ENCODE results near the gene PRMT2.

The PRMT2 gene

DNA sequence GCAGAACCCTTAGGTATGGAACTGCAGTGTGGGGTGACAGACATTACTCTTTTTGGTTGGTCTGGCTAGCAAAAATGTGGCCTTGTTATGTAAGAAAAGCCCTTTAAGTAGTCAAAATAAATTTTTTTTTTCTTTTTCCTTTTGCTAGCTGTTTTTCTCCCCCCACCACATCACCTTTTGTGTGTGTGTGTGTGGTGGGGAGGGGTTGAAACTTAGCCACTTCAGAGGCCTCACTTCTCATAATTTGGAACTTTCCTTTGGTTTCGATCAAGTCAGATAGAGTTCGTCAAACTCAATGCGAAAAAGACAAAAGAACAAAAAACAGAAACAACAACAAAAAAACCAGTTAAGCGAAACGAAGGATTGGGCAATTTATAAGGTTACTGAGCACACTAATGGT is 1.9 kb upstream of the PRMT2 start:
- Histone ChIP-seq H3K36me3 (ENCODE audit: control insufficient read depth, insufficient read depth, low read length) (no peaks in the 10 kb centered on the region), H3K4me3 (replicated peaks; ENCODE audit: low read depth, low read length) (no peak overlapping the region), H3K27me3 (replicated peaks; ENCODE audit: control insufficient read depth, insufficient read depth, low read length) (peaks cover 1% of the 10 kb centered on the region)
- DNase-seq (ENCODE audit: extremely low read depth, insufficient read length): no peak
- TF ChIP-seq CTCF (IDR thresholded peaks at IDR 0.05; ENCODE audit: insufficient read depth, low read length, poor library complexity, severe bottlenecking): no peak

GRCh38 chr21:46634427-46634826 is 1.0 kb upstream of the PRMT2 start:
- no peak for DNase-seq (ENCODE audit: extremely low read depth, insufficient read length)
- Histone ChIP-seq H3K27me3 (replicated peaks; ENCODE audit: control insufficient read depth, insufficient read depth, low read length) (no peaks in the 10 kb centered on the region), H3K36me3 (ENCODE audit: control insufficient read depth, insufficient read depth, low read length) (no peaks in the 10 kb centered on the region), H3K4me3 (replicated peaks; ENCODE audit: low read depth, low read length) (no peak overlapping the region)
- TF ChIP-seq CTCF (IDR thresholded peaks at IDR 0.05; ENCODE audit: insufficient read depth, low read length, poor library complexity, severe bottlenecking): no peak

GRCh38 chr21:46634966-46635323 is 529 bp upstream of the PRMT2 start:
- Histone ChIP-seq H3K4me3 (replicated peaks; ENCODE audit: low read depth, low read length) (peak overlapping the region; percentile 100), H3K27me3 (replicated peaks; ENCODE audit: control insufficient read depth, insufficient read depth, low read length) (no peaks in the 10 kb centered on the region), H3K36me3 (ENCODE audit: control insufficient read depth, insufficient read depth, low read length) (no peaks in the 10 kb centered on the region)
- no peak for TF ChIP-seq CTCF (IDR thresholded peaks at IDR 0.05; ENCODE audit: insufficient read depth, low read length, poor library complexity, severe bottlenecking)
- DNase-seq (ENCODE audit: extremely low read depth, insufficient read length): no peak

DNA sequence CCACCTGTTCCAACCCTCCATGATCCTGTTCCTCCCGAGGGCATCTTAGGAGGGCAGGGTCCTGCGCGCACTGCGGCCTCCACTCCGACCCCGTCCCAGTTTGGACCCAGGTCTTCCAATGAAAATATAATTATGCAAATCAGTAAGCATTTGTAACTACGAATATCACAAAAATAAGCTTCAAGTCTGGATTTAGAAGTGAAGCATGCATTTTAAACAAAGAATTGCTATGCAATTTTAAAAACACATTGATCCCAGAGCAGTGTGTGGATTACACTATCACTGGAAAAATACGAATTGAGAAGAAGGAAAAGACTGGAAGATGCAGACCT is 673 bp downstream of the PRMT2 start:
- H3K27me3 ChIP-seq (replicated peaks; ENCODE audit: control insufficient read depth, insufficient read depth, low read length): no peaks in the 10 kb centered on the region
- no peak for TF ChIP-seq CTCF (IDR thresholded peaks at IDR 0.05; ENCODE audit: insufficient read depth, low read length, poor library complexity, severe bottlenecking)
- H3K36me3 ChIP-seq (ENCODE audit: control insufficient read depth, insufficient read depth, low read length): no peaks in the 10 kb centered on the region
- DNase-seq (ENCODE audit: extremely low read depth, insufficient read length): no peak
- peak overlapping the region; percentile 100 for H3K4me3 ChIP-seq (replicated peaks; ENCODE audit: low read depth, low read length)

- no peak for TF ChIP-seq CTCF (IDR thresholded peaks at IDR 0.05; ENCODE audit: insufficient read depth, low read length, poor library complexity, severe bottlenecking)
- no peaks in the 10 kb centered on the region; the same call in 1 of the 2 replicates for H3K36me3 ChIP-seq (ENCODE audit: control insufficient read depth, insufficient read depth, low read length)
- no peak for DNase-seq (ENCODE audit: extremely low read depth, insufficient read length)
- H3K4me3 ChIP-seq (replicated peaks; ENCODE audit: low read depth, low read length): peak overlapping the region; percentile 100
- no peaks in the 10 kb centered on the region for H3K27me3 ChIP-seq (replicated peaks; ENCODE audit: control insufficient read depth, insufficient read depth, low read length)
Measured at GRCh38 chr21:46636550-46637285, 1.2 kb downstream of the PRMT2 start.
